LHCN-M2 (cell line): ENCODE data around the gene S100A7. TPM values are rescaled to one million over a fixed set of nuclear protein-coding genes. Genes with fewer than 3 reads are reported as not detected.
"Not testable (repeated sequence)": the region's sequence is repeated elsewhere in the genome, so short reads cannot be mapped to it uniquely, and the experiment has no call there.

Experiments used
- DNase-seq: peaks from one replicate; pipeline ENCODE4 v3.0.0-alpha.2; 2012; ENCODE audit warnings: low read depth
- total RNA-seq: library from RNA; depleted of rRNA; stranded (reverse); fragments of >200 nt; gene quantifications from 2 replicates; pipeline ENCODE4 v1.2.3, GENCODE V29; 2014

The S100A7 gene
- total RNA-seq, 1 experiment from 2014 or later = not detected

DNA sequence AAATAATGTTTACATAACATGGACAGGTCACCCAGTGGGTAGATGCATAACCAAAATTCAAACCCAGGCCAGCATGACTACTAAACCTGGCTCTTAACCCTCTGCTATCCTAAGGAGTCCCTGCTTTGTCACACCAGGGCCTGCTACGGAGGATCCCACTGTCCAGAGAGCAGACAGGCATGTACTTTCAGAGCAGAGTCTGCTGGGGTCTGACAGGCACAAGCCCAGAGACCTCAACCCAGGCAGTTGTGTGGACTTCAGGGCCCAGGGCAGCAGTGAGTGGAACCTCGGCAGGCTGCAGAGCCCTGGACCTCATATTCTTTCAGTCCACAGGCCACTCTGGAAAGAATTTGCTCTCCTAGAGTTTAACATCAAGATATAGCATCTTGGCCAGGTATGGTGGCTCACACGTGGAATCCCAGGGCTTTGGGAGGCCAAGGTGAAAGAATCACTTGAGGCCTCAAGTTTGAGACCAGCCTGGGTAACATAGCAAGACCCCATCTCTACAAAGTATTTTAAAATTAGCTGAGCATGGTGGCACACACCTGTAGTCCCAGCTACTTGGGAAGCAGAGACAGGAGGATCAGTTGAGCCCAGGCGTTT lies 16.1 kb upstream of the S100A7 start:
- DNase-seq = no peak

GRCh38 chr1:153475282-153475681 lies 14.8 kb upstream of the S100A7 start:
- DNase-seq = no peak

GRCh38 chr1:153474347-153474746 lies 13.9 kb upstream of the S100A7 start:
- no peak for DNase-seq

DNA sequence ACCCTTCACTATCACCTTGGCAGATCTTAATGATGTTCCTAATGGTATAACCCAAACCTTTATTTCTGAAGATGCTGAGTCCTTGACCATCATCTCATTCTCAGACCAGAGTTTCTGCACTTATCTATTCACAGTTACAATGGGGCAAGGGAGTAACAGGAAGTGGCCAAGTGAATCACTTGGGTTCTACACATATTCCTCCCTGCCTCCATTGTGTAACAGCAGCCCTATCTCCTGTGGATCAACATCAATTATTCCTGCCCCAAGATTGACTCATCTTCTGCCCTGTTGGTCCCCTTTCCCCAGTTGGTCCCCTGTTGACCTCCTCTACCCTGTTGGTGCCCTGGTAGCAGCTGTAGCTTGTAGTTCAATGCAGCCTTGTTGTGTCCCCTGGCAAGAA lies 10.3 kb upstream of the S100A7 start:
- no peak for DNase-seq

DNA sequence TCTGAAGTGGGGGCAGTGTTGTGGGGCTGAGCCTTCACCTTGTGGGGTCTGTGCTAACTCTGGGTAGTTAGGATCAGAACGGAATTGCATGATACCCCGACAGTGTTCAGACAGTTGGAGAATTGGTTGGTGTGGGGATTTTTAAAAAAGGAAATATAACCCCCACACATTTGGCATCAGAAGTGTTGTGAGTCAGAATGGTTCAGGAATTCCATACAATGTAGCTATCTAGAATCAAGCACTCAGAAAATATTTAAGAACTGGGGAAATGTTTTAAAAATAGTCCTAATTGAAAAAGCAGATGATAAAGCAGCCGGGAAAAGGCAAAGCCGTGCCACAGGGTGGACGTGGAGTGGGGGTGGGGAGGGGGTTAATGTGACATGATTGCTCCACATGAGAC lies 6.5 kb upstream of the S100A7 start:
- DNase-seq = no peak

GRCh38 chr1:153465811-153466636 lies 5.6 kb upstream of the S100A7 start:
- peak; percentile 16 for DNase-seq

- not testable (repeated sequence) for DNase-seq
Observed at GRCh38 chr1:153462741-153463140, 2.3 kb upstream of the S100A7 start.

DNA sequence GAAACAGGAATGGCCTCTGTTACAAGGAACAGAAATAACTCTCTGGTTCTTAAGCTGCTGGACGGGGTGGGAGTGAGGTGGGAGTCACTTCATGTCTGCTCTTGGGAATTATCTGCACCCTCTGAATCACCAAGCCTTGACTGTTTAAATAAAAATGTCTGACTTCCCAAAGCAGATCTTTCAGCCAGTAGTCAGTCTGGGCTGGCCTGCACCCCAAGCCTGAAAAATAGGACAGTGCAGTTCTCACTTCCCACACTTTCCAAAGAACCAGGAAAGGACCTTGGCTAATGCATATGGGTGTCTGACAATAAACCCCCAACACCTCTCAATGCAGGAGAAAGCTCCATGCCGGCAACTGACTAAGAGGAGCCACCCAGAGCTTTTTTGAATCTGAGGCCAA lies 796 bp downstream of the S100A7 start:
- no peak for DNase-seq

DNA sequence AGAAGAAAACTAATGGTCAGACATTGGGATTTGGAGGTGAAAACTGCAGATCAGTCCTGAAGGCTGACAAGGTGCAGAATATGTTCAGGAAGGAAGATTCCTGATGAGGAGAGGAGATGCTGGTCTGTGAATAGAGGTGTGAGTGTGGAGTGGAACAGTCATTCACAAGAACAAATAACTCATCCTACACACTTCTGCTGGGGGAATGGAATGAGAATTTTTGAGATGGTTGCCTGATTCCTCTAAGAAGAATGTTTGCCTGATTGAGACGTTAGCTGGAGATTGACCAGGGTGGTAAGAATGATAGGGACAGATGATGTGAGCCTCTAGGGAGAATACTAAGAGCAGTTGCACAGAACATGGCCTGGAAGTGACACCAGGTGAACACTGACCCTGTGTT lies 4.1 kb downstream of the S100A7 start:
- DNase-seq = no peak

GRCh38 chr1:153448851-153449250 lies 11.6 kb downstream of the S100A7 start:
- DNase-seq = not testable (repeated sequence)

DNA sequence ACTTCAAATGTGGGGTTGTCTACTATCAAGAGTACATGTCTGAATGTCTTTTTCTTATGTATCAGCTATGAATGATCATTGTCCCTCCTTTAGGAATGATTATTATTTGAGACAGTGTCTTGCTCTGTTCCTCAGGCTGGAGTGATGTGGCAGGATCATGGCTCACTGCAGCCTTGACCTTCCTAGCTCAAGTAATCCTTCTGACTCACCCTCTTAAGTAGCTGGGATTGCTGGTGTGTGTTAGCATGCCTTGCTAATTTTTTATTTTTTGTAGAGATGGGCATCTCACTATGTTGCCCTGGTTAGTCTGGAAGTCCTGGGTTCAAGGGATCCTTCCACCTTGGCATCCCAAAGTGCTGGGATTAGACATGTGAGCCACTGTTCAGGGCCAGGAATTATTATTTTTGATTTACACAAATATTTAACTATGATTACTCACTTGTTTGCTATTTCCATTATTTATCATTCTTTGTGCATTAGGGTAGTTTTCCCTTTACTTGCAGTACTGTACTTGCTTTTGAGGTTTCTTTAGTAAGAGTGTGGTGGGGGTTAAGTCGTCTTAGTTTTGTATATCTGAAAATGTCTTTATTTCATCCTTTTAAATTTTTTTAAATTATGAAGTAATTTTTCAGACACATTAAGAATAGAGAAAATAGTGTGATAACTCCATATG lies 12.8 kb downstream of the S100A7 start:
- DNase-seq = peak; percentile 57

DNA sequence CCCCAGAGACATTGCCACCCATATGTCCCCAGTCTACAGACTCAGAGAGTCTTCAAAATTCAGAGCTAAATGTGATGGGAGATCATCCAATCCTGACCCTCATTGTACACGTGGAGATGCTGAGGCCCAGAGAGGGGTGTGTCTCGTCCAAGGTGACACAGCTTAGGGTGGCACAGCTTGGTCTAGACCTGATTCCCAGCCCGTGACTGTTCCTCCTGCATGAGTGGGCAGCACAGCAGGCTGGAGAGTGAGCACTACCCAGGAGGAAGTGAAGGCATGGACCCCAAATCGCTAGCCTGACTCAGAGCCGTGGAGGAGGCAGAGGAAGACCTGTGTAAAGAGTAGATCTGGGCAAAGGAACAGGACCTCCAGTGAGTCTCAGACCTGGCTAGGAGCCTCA lies 16.4 kb downstream of the S100A7 start:
- no peak for DNase-seq

- no peak for DNase-seq
Observed at GRCh38 chr1:153443486-153443885, 17.0 kb downstream of the S100A7 start.

DNA sequence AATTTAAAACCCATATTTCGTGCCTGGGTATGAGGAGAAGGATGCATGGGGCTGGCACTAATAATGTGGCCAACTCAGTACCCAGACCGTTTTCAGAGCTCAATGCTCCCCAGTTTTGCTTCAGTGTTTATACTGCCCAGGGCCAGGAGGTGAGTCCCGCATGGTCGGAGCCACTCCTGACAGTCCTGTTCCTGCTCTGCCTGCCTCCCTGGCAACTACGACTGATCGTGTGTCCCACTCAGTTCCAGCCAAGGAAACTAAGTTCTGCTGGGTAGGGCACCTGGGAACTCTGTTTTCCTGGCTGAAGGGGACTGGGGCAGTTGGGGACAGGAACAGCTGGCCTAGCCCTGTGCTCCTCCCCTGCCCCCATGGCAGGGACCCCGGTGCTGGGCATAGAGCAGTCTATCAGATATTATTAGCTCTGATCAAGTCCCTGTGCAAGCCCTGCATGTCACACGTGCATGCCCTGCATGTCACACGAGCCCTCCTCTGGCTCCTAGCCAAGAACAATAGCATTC lies 19.2 kb downstream of the S100A7 start:
- DNase-seq = no peak

DNA sequence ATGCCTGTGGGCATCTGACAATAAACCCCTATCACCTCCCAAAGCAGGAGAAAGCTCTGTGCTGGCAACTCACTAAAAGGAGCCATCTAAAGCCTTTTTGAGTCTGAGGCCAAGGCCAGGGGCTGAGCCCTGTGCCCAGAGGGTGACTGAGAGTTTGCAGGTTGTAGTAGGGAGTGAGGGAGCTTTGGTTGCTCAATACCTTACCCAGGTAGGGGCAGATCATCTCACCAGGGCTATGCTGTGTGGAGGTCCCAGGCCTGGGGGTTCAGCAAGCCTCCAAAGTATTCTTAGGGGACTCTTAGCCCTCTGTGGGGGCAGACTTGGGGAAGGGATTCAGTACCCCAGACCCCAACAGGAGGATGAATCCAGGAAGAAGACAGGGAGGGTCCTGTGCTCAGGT lies 21.2 kb downstream of the S100A7 start:
- DNase-seq = no peak

GRCh38 chr1:153438599-153438998 lies 21.9 kb downstream of the S100A7 start:
- DNase-seq = no peak

DNA sequence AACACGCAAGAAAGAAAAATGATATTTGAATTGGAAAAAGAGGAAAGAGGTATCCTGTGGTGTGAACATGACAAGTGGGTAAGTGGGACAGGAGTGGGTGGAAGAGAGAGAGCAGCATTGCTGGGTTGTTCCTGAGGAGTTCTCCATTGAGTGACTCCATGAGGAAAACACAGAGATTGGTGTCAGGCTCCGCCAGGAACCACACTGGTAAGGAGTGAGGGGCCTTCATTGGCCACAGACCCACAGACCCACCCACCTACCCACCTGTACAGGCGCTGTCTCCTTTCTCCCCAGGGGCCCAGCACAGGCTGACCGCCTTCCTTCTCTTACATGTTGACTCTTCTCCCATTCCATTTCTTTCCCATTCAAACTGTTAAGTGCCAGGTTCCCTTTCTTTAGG lies 23.2 kb downstream of the S100A7 start:
- no peak for DNase-seq

GRCh38 chr1:153434746-153435455 lies 25.6 kb downstream of the S100A7 start:
- DNase-seq = no peak

DNA sequence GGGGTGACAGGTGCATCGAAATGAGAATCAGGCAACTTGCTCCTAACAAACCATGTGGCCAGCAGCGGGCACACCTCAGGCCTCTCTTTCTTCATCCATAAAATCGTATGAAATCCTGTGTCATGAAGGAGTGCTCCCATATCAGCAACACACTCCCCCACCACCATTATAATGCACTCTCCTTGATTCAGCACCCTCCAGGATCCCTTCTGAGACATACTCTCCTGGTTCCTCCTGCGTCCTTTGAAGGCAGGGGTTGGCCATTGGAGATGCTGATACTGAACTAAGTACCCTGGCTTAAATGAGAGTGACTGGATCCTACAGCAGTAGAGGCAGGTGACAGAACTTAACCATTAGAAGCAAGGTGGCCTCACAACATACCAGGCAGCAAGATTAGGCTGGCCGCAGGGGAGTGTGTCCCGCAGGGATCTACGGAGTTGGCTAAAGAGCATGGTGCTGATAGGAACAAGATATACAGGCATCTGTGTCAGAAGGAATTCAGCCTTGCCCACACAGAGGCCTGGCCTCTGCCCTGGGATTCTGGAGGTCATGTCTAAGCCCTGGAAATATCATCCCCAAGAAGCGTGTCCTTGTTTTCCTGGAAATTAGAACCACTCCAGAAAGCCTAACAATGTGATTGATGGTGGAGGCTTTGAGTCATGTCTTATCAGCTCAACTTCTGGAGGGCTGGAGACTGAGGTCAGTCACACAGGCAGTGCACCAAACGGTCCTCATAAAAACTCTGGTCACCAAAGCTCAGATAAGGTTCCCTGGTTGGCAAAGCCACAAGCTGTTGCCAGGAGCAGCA lies 27.4 kb downstream of the S100A7 start:
- DNase-seq = no peak

GRCh38 chr1:153431928-153432327 lies 28.5 kb downstream of the S100A7 start:
- DNase-seq = no peak

GRCh38 chr1:153431427-153431826 lies 29.0 kb downstream of the S100A7 start:
- DNase-seq = no peak
